MM.1S (cell line): Measurements from ENCODE around the gene THSD7B.

Experiments used
- CTCF ChIP-seq: fragments of 300-600 bp; sonication (generic); IDR thresholded peaks from 2 replicates; pipeline ENCODE4 v1.5.1; 2016; ENCODE audit warnings: antibody characterized with exemption, low read length, mixed read lengths
- EZH2 ChIP-seq: fragments of 300-600 bp; sonication (generic); optimal IDR thresholded peaks from 2 replicates; pipeline ENCODE3; 2017; ENCODE audit warnings: low read depth, mild to moderate bottlenecking, antibody characterized with exemption, low read length, mixed read lengths
- EZH2phosphoT487 ChIP-seq: fragments of 300-600 bp; sonication (generic); IDR thresholded peaks from 2 replicates; pipeline ENCODE4 v1.6.1; 2018; ENCODE audit warnings: antibody characterized with exemption, low read length

GRCh38 chr2:136966485-136966884 is 201.1 kb downstream of the THSD7B start:
- no peak for TF ChIP-seq CTCF
- no peak for TF ChIP-seq EZH2
- no peak for TF ChIP-seq EZH2phosphoT487
